SK-N-SH (cell line): ENCODE results near the gene CTAG1B. TPM values are rescaled to one million over a fixed set of nuclear protein-coding genes. Genes with fewer than 3 reads are reported as not detected.

Source experiments
- CTCF ChIA-PET: fragments of 300-600, 350-600 bp; formaldehyde crosslinking; extraction: SDS; loops from one replicate; lab custom pipeline; 2021; lab: Yijun Ruan, JAX
- POLR2A ChIA-PET: fragments of 350-600 bp; sonication (Branson Sonifier 250); formaldehyde crosslinking; extraction: SDS; loops from one replicate; lab custom pipeline; 2020; ENCODE audit warnings: antibody characterized with exemption, inconsistent platforms; lab: Yijun Ruan, JAX
- DNase-seq: peaks from one replicate; pipeline ENCODE4 v3.0.0; 2012
- H2AFZ ChIP-seq: fragments of 200-600 bp; sonication (generic); 2 replicates; pipeline ENCODE4 v1.8.1; 2016; ENCODE audit warnings: antibody characterized with exemption, mild to moderate bottlenecking, low read depth
- H3F3A ChIP-seq: fragments of 200-600 bp; sonication (generic); replicated peaks from 2 replicates; pipeline ENCODE3; 2016; ENCODE audit warnings: antibody characterized with exemption, mild to moderate bottlenecking; ENCODE audit not compliant: insufficient read depth
- H3K27ac ChIP-seq, 2 experiments: fragments of 200-500 bp in 1 of 2; fragments of 200-600 bp in 1 of 2; sonication (Bioruptor generic) in 1 of 2; sonication (generic), shearing (Covaris generic) in 1 of 2; 2 replicates each; pipeline versions ENCODE4 v1.5.1 to v1.6.1; 2014 to 2016; ENCODE audit warnings: low read depth in 2 of 2, inconsistent platforms in 1 of 2, low read length in 1 of 2, mild to moderate bottlenecking in 1 of 2, mixed read lengths in 1 of 2
- H3K27me3 ChIP-seq: fragments of 200-600 bp; sonication (generic), shearing (Covaris generic); 2 replicates; pipeline ENCODE4 v1.6.1; 2016; ENCODE audit warnings: mixed run types; ENCODE audit not compliant: insufficient read depth
- H3K36me3 ChIP-seq, 2 experiments: fragments of 200-500 bp in 1 of 2; fragments of 200-600 bp in 1 of 2; sonication (Bioruptor generic) in 1 of 2; sonication (generic) in 1 of 2; replicated peaks in 1 of 2; 2 replicates each; pipeline versions ENCODE3 to v1.5.1; 2014 to 2016; ENCODE audit warnings: low read length in 1 of 2, mild to moderate bottlenecking in 1 of 2; ENCODE audit not compliant: insufficient read depth in 2 of 2, control insufficient read depth in 1 of 2
- H3K4me1 ChIP-seq, 2 experiments: fragments of 200-500 bp in 1 of 2; fragments of 200-600 bp in 1 of 2; sonication (Bioruptor generic) in 1 of 2; sonication (generic), shearing (Covaris generic) in 1 of 2; 2 replicates each; pipeline versions ENCODE4 v1.5.1 to v1.6.1; 2014 to 2016; ENCODE audit warnings: low read depth in 1 of 2, low read length in 1 of 2, mixed run types in 1 of 2; ENCODE audit not compliant: insufficient read depth in 2 of 2, control insufficient read depth in 1 of 2
- H3K4me2 ChIP-seq: fragments of 200-600 bp; sonication (generic), shearing (Covaris generic); 2 replicates; pipeline ENCODE4 v1.6.1; 2017; ENCODE audit warnings: mixed run types
- H3K4me3 ChIP-seq, 2 experiments: fragments of 200-500 bp in 1 of 2; fragments of 200-600 bp in 1 of 2; sonication (Bioruptor generic) in 1 of 2; sonication (generic), shearing (Covaris generic) in 1 of 2; 2 replicates each; pipeline versions ENCODE4 v1.5.1 to v1.8.1; 2014 to 2016; ENCODE audit warnings: low read depth in 2 of 2, inconsistent platforms in 1 of 2, low read length in 1 of 2, mild to moderate bottlenecking in 1 of 2, mixed read lengths in 1 of 2, moderate library complexity in 1 of 2
- H3K79me2 ChIP-seq: fragments of 200-600 bp; sonication (generic); 2 replicates; pipeline ENCODE4 v1.8.1; 2017; ENCODE audit warnings: mild to moderate bottlenecking; ENCODE audit not compliant: insufficient read depth
- H3K9ac ChIP-seq: fragments of 200-600 bp; sonication (generic); 2 replicates; pipeline ENCODE4 v1.6.1; 2017; ENCODE audit warnings: mixed run types
- H3K9me2 ChIP-seq: fragments of 200-600 bp; sonication (generic); 2 replicates; pipeline ENCODE4 v1.6.1; 2017; ENCODE audit warnings: mixed run types
- H3K9me3 ChIP-seq: fragments of 200-600 bp; sonication (generic); 2 replicates; pipeline ENCODE4 v1.6.1; 2017; ENCODE audit warnings: mixed run types, mild to moderate bottlenecking, moderate library complexity
- H4K20me1 ChIP-seq: fragments of 200-600 bp; sonication (generic); 2 replicates; pipeline ENCODE4 v1.6.1; 2017; ENCODE audit warnings: mild to moderate bottlenecking, mixed run types; ENCODE audit not compliant: insufficient read depth
- CTCF ChIP-seq: fragments of 200-600 bp; sonication (generic); IDR thresholded peaks from 2 replicates; pipeline ENCODE4 v1.6.1; 2017; ENCODE audit warnings: antibody characterized with exemption, mild to moderate bottlenecking, moderate library complexity
- ELF1 ChIP-seq: IDR thresholded peaks from 2 replicates; pipeline ENCODE4 v1.4.0; 2012
- EZH2phosphoT487 ChIP-seq: fragments of 200-600 bp; sonication (generic); IDR thresholded peaks from 2 replicates; pipeline ENCODE4 v1.6.1; 2017; ENCODE audit warnings: low read depth, mixed run types, mild to moderate bottlenecking, antibody characterized with exemption, moderate library complexity, borderline replicate concordance
- FOSL2 ChIP-seq: IDR thresholded peaks from 2 replicates; pipeline ENCODE4 v1.4.0; 2012; ENCODE audit warnings: low read depth, mild to moderate bottlenecking, moderate library complexity, borderline replicate concordance
- FOXJ3 ChIP-seq: sonication (generic); formaldehyde crosslinking; IDR thresholded peaks from 2 replicates; pipeline ENCODE4 v1.5.1; 2020; ENCODE audit warnings: mild to moderate bottlenecking, missing genetic modification reagents
- FOXM1 ChIP-seq: IDR thresholded peaks from 2 replicates; pipeline ENCODE4 v1.4.0; 2012; ENCODE audit warnings: low read depth, mild to moderate bottlenecking
- GATA2 ChIP-seq: sonication (generic); formaldehyde crosslinking; IDR thresholded peaks from 2 replicates; pipeline ENCODE4 v1.5.0; 2020; ENCODE audit warnings: mild to moderate bottlenecking, missing genetic modification reagents
- IRF3 ChIP-seq: fragments of 150-350 bp; IDR thresholded peaks from 2 replicates; pipeline ENCODE4 v1.6.1; 2016; ENCODE audit warnings: mild to moderate bottlenecking, low read depth, low read length
- MAX ChIP-seq: IDR thresholded peaks from 2 replicates; pipeline ENCODE4 v1.4.0; 2012; ENCODE audit warnings: low read depth
- MXI1 ChIP-seq: IDR thresholded peaks from 2 replicates; pipeline ENCODE4 v1.6.1; 2012; ENCODE audit warnings: mild to moderate bottlenecking, low read depth, low read length, improper control_type of control experiment
- NFIC ChIP-seq: IDR thresholded peaks from 2 replicates; pipeline ENCODE4 v1.4.0; 2012; ENCODE audit warnings: borderline replicate concordance
- REST ChIP-seq: IDR thresholded peaks from 2 replicates; pipeline ENCODE4 v1.6.1; 2012; ENCODE audit warnings: mild to moderate bottlenecking, low read depth, low read length, moderate library complexity
- RXRA ChIP-seq: IDR thresholded peaks from 2 replicates; pipeline ENCODE4 v1.4.0; 2012; ENCODE audit warnings: low read depth, mild to moderate bottlenecking, borderline replicate concordance
- SIN3A ChIP-seq: IDR thresholded peaks from 2 replicates; pipeline ENCODE4 v1.6.1; 2012; ENCODE audit warnings: low read depth, mild to moderate bottlenecking, low read length, moderate library complexity, borderline replicate concordance
- TCF12 ChIP-seq: IDR thresholded peaks from 2 replicates; pipeline ENCODE4 v1.4.0; 2012
- TEAD4 ChIP-seq: IDR thresholded peaks from 2 replicates; pipeline ENCODE4 v1.4.0; 2012; ENCODE audit warnings: mild to moderate bottlenecking, borderline replicate concordance; ENCODE audit not compliant: insufficient read depth
- USF1 ChIP-seq: IDR thresholded peaks from 2 replicates; pipeline ENCODE4 v1.4.0; 2012; ENCODE audit warnings: low read depth, borderline replicate concordance
- USF2 ChIP-seq: fragments of 150-350 bp; IDR thresholded peaks from 2 replicates; pipeline ENCODE4 v1.6.1; 2017; ENCODE audit warnings: antibody characterized with exemption, low read length, low read depth, borderline replicate concordance
- YY1 ChIP-seq: IDR thresholded peaks from 2 replicates; pipeline ENCODE4 v1.4.0; 2012; ENCODE audit warnings: low read depth, mild to moderate bottlenecking
- WGBS: methylation state at CpG from one replicate; pipeline ENCODE4 v1.1.6; 2017; ENCODE audit warnings: low lambda C conversion rate; 5-methylcytosine and 5-hydroxymethylcytosine counted together
- polyA plus RNA-seq, 3 experiments: library from polyadenylated mRNA; depleted of rRNA; stranded (reverse); fragments of >200 nt; gene quantifications; 2 replicates each; pipeline ENCODE4 v1.2.3, GENCODE V29; 2012

Gene CTAG1B
- polyA plus RNA-seq, 1 of the 3 experiments (the other 2 are of a cell fraction), result not detected

- H3K79me2 ChIP-seq, result no peaks in the 10 kb centered on the region
- no peak overlapping the region for H3K9ac ChIP-seq
- 0 out of 2 replicates have a peak, but pooled peaks cover 8% of the 10 kb centered on the region for H3K27me3 ChIP-seq
- 32% methylated on average over 11 of the region's 13 CpGs for WGBS
- TF ChIP-seq TEAD4 (no peak), NFIC (no peak), MXI1 (no peak), IRF3 (no peak), FOXJ3 (CRISPR knock-in tag) (no peak), GATA2 (no peak)
- no peaks in the 10 kb centered on the region for H3K9me2 ChIP-seq
- CTCF ChIA-PET, result no interaction called here
- H3K27ac ChIP-seq, result no peak overlapping the region
- H3K4me3 ChIP-seq, result no peak overlapping the region
- POLR2A ChIA-PET, result no interaction called here
- no peak overlapping the region for H2AFZ ChIP-seq
- peaks cover 8% of the 10 kb centered on the region for H3F3A ChIP-seq
- no peaks in the 10 kb centered on the region for H3K36me3 ChIP-seq
- H3K9me3 ChIP-seq, result no peaks in the 10 kb centered on the region
- DNase-seq, result no peak
- H4K20me1 ChIP-seq, result no peaks in the 10 kb centered on the region
- H3K4me1 ChIP-seq, result peaks cover 0 to 10% of the 10 kb centered on the region in 2 experiments; a peak in 1 of 4 replicates
- no peak overlapping the region for H3K4me2 ChIP-seq
These were observed 16.9 kb downstream of the CTAG1B start for GRCh38 chrX:154602226-154602625.

GRCh38 chrX:154600759-154601374, 18.2 kb downstream of the CTAG1B start:
- Histone ChIP-seq H3K4me3 (no peak overlapping the region), H3K9me3 (no peaks in the 10 kb centered on the region), H3K27me3 (peaks cover 8% of the 10 kb centered on the region; the same call in 1 of the 2 replicates), H3K27ac (no peak overlapping the region), H3K4me2 (no peak overlapping the region), H3K9me2 (no peaks in the 10 kb centered on the region), H3K4me1 (peaks cover 0 to 10% of the 10 kb centered on the region in 2 experiments; a peak in 1 of 4 replicates), H3K9ac (no peak overlapping the region), H3K36me3 (no peaks in the 10 kb centered on the region), H3K79me2 (no peaks in the 10 kb centered on the region), H4K20me1 (no peaks in the 10 kb centered on the region), H3F3A (peaks cover 8% of the 10 kb centered on the region), H2AFZ (no peak overlapping the region)
- DNase-seq, result no peak
- ChIA-PET POLR2A (no interaction called here), CTCF (no interaction called here)
- WGBS, result 40% methylated on average over 5 of the region's 15 CpGs
- TF ChIP-seq EZH2phosphoT487 (no peak), REST (no peak), TCF12 (no peak), RXRA (no peak), FOXJ3 (CRISPR knock-in tag) (no peak), CTCF (no peak), SIN3A (no peak), MAX (no peak), USF1 (no peak), FOSL2 (no peak), USF2 (no peak), YY1 (no peak), ELF1 (no peak), FOXM1 (no peak)
